ENCODE results near the gene XKR8.
A peak's percentile ranks its signal among the peaks of the same experiment; 100 is the strongest.
"Not testable (repeated sequence)": the region's sequence is repeated elsewhere in the genome, so short reads cannot be mapped to it uniquely, and the experiment has no call there.

The XKR8 gene

DNA sequence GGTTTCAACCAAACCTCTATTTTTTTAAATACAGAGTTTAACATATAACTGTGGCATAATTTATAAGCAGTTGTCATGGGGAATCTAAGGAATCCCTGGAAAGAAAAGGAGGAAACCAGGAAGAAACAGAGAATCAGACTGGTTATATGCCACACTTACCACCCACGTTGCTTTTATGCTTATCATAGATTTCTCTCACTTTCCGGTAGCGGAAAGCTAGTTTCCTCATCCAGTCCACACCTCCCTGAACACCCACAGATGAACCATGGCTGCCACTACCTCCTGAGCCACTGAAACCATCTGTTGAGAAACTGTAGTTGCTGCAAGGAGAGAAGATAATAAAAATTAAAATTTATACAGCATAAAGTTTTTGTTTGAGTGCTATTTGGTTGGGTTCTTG, 33.5 kb downstream of the XKR8 start:
- DNase-seq, result no peak

DNA sequence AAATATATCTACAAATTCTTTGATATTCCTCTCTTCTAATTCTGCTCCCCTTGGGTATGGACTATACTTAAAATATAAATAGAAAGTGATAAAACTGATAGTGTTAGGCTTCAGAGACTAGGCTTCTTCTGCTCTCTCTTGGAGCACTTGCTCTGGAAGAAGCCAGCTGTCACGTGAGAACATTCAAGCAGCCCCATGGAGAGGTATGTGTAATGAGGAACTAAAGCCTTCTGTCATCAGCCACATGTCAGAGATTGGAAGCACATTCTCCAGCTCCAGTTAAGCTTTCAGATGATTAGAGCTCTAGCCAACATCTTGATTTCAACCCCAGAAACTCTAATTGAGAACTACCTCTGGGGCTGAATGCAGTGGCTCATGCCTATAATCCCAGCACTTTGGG, 34.3 kb downstream of the XKR8 start:
- peak; percentile 67 for DNase-seq

DNA sequence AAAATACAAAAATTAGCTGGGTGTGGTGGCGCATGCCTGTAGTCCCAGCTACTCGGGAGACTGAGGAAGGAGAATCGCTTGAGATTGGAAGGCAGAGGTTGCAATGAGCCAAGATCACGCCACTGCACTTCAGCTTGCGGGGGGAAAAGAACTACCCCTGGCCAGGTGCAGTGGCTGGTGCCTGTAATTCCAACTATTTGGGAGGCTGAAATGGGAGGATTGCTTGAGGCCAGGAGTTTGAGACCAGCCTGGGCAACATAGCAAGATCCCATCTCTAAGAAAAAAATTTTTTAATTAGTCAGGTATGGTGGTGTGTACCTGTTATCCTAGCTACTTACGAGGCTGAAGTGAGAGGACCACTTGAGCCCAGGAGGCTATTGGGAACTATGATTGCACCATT, 34.8 kb downstream of the XKR8 start:
- not testable (repeated sequence) for DNase-seq

DNA sequence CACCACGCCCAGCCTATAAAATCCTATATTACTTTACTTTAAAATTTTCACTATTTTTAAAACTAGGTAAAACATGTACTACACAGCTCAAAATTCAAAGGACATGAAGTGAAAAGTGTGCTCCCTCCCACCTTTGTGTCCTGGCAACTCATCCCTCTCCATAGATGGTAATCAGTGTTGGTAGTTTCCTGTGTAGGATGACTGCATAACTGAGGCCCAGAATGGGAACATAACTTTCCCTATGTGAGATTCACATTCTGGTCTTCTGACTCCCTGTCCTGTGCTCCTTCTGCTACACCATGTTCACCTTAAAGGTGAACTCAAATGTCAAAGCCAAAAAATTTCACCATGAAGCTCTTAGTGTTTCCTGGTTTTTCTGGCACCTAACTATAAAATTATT, 39.3 kb downstream of the XKR8 start:
- DNase-seq, result no peak

DNA sequence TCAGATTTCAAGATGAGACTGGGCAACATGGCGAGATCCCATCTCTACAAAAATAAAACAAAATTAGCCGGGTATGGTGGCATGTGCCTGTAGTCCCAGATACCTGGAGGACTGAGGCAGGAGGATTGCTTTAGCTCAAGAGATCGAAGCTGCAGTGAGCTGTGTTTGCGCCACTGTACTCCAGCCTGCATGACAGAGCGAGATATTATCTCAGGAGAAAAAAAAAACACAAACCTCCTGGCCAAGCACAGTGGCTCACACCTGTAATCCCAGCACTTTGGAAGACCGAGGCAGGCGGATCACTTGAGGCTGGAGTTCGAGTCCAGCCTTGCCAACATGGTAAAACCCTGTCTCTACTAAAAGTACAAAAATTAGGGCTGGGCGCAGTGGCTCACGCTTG, 42.8 kb downstream of the XKR8 start:
- DNase-seq, result no peak

DNA sequence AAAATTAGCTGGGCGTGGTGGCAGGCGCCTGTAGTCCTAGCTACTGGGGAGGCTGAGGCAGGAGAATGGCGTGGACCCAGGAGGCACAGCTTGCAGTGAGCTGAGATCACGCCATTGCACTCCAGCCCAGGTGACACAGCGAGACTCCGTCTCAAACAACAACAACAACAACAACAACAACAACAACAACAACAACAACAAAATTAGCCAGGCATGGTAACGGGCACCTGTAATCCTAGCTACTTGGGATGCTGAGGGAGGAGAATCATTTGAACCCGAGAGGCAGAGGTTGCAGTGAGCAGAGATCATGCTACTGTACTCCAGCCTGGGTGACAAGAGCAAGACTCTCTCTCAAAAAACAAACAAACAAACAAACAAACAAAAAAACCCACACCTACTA, 43.3 kb downstream of the XKR8 start:
- DNase-seq, result not testable (repeated sequence)

DNA sequence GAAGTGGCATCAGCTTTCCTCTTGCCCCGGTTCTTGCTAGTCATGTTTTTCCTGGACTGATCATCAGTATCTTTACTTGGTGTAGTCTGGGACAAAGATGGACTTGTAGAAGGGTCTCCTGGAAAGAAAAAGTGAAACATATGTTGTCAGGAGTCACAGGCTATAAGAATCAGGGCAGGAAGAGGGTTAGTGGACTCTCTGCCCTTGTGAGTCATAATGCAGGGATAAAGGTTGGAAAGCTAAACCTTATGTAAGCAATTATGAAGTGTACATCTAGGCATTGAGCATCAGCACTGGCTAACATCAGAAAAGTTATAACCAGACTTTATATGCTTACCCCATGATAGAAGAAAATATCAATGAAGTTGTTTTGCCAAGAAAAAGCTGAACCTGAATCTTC, 51.2 kb downstream of the XKR8 start:
- DNase-seq, result no peak

Data from OCI-M1 (cell line).